Uterus (tissue), 4 donors: ENCODE data around the gene KLF13. TPM values are rescaled to one million over a fixed set of nuclear protein-coding genes. Genes with fewer than 3 reads are reported as not detected.

Source experiments
- DNase-seq, 2 donors: peaks; one replicate each; pipeline ENCODE4 v3.0.0-alpha.2; 2019 to 2020
- H3K27ac ChIP-seq, 2 donors: fragments of 200-600 bp; sonication (generic); 1 replicate in 1 of 2; 2 replicates in 1 of 2; pipeline ENCODE4 v1.5.1; 2016 to 2018
- H3K27me3 ChIP-seq, 2 donors: fragments of 200-600 bp; sonication (generic); one replicate each; pipeline ENCODE4 v1.5.1; 2018 to 2019; ENCODE audit warnings: control low read depth in 1 of 2
- H3K36me3 ChIP-seq, 2 donors: fragments of 200-600 bp; sonication (generic); one replicate each; pipeline ENCODE4 v1.5.1; 2019; ENCODE audit warnings: control low read depth in 1 of 2
- H3K4me1 ChIP-seq, 2 donors: fragments of 200-600 bp; sonication (generic); one replicate each; pipeline ENCODE4 v1.5.1; 2018 to 2019; ENCODE audit warnings: control low read depth in 1 of 2
- H3K4me3 ChIP-seq, 2 donors: fragments of 200-600 bp; sonication (generic); 1 replicate in 1 of 2; 2 replicates in 1 of 2; pipeline ENCODE4 v1.5.1; 2018 to 2019; ENCODE audit warnings: mild to moderate bottlenecking in 1 of 2
- H3K9me3 ChIP-seq, 2 donors: fragments of 200-600 bp; sonication (generic); one replicate each; pipeline ENCODE4 v1.5.1; 2019; ENCODE audit warnings: control low read depth in 1 of 2
- CTCF ChIP-seq, 4 experiments: fragments of 200-600 bp in 2 of 4; fragments of 450-650 bp in 2 of 4; sonication (generic) in 2 of 4; IDR thresholded peaks; one replicate each; pipeline ENCODE4 v1.5.1; 2016 to 2019; ENCODE audit warnings: antibody characterized with exemption in 4 of 4, mild to moderate bottlenecking in 2 of 4, moderate library complexity in 1 of 4
- POLR2A ChIP-seq, 2 donors: fragments of 450-650 bp; IDR thresholded peaks; one replicate each; pipeline ENCODE4 v1.6.1; 2016; ENCODE audit warnings: antibody characterized with exemption in 2 of 2, mild to moderate bottlenecking in 1 of 2, moderate library complexity in 1 of 2
- intact Hi-C: fragments of 100-400 bp; cut with DNase I; formaldehyde crosslinking; loops from one replicate; pipeline ENCODE4 v1.15.1; 2023; ENCODE audit warnings: low total_unique reads
- total RNA-seq, 4 donors: library from RNA; depleted of rRNA in 3 of 4; stranded (reverse); fragments of >200 nt in 3 of 4; gene quantifications; one replicate each; pipeline versions ENCODE4 v1.1.0 to v1.2.4, GENCODE V29; 2014 to 2023
- donor health status: DM: yes; HTN: yes; CAD: no.

KLF13 gene
- total RNA-seq, 4 donors from 2014 or later, result 20.2 to 58.8 (median 25.7) TPM

DNA sequence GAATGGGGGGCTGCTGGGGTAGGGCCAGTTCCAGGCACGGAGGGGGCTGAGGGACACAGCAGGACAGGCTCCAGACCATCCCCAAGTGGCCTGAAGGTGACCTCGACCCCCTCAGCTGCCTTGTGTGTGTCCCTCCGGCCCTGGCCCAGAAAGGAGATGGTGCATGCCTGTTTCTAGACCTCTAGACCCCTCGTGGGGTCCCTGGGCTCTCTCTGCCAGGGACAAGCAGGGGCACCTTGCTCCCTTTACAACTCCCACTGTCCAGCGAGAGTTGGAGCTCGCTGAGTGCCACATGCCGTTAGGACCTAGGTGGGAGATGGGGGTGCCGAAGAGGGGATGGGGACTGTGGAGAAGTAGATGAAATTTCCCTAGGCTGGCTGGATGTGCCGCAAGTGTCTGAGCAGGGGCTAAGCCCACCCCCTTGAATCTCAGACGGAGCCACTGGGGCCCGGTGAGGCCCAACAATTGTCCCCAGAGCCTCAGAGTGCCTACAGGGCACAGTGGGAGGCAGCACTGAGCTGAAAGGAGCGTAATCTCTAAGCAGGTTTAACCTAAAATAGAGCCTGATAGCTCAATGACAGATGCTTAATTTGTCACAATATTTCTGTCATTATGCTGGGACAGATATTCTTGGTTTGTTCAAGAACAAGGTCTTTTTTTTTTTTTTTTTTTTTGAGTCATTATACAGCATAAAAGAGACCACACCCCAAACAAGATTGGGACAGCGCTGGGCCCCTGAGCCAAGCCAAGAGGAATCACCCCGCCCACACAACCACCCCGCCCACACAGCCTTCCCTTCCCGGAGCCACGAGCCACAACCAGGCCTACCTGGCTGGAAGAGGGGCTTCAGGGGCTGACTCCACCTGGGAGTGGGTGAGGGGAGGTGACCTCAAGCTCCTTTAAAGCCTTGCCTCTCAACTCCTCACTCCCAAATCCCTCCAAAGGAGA lies 23.6 kb upstream of the KLF13 start:
- Histone ChIP-seq H3K9me3 (no peaks in the 10 kb centered on the region), H3K36me3 (no peaks in the 10 kb centered on the region), H3K27ac (no peak overlapping the region), H3K27me3 (no peaks in the 10 kb centered on the region), H3K4me1 (no peaks in the 10 kb centered on the region), H3K4me3 (no peak overlapping the region)
- intact Hi-C loops, result no loop called here
- DNase-seq, result no peak
- TF ChIP-seq CTCF (IDR thresholded peaks at IDR 0.05) (no peak), POLR2A (IDR thresholded peaks at IDR 0.05) (no peak)

GRCh38 chr15:31303726-31304648 lies 22.6 kb upstream of the KLF13 start:
- intact Hi-C loops, result no loop called here
- H3K9me3 ChIP-seq, result no peaks in the 10 kb centered on the region
- no peaks in the 10 kb centered on the region for H3K4me1 ChIP-seq
- TF ChIP-seq POLR2A (IDR thresholded peaks at IDR 0.05) (no peak), CTCF (IDR thresholded peaks at IDR 0.05) (no peak)
- no peak overlapping the region for H3K4me3 ChIP-seq
- H3K36me3 ChIP-seq, result no peaks in the 10 kb centered on the region
- H3K27ac ChIP-seq, result no peak overlapping the region
- no peak for DNase-seq
- H3K27me3 ChIP-seq, result no peaks in the 10 kb centered on the region

DNA sequence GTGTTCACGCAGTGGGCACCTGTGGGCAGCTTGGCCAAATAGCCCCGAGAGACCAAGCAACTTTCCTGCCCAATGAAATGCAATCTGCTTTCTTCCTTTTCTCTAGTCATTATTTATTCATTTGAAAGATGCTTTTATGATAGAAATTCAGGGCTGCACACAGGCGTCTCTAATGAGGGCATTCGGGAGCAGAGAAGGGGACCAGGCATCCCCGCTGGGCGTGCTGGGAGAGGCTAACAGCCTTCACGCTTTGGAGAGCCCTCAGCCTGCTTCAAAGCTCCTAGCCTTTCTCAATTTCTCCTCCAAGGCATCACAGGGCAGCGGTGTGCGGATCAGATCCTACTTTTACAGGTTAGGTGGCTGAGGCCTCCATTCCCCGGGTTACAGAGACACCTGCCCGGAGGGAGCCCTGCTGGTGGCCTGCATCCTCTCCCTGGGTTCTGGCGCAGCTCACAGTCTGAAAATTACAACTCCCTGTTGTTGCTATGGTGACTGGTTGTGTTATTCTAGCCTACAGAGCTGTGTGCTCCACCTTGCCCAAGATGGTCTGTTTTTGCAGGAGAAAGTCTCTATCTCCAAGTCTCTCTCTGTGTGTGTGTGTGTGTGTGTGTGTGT lies 21.8 kb upstream of the KLF13 start:
- intact Hi-C loops, result no loop called here
- Histone ChIP-seq H3K4me1 (no peaks in the 10 kb centered on the region), H3K27ac (no peak overlapping the region), H3K4me3 (no peak overlapping the region), H3K9me3 (no peaks in the 10 kb centered on the region), H3K36me3 (no peaks in the 10 kb centered on the region), H3K27me3 (no peaks in the 10 kb centered on the region)
- TF ChIP-seq POLR2A (IDR thresholded peaks at IDR 0.05), result no peak
- no peak for TF ChIP-seq CTCF (IDR thresholded peaks at IDR 0.05)
- no peak for DNase-seq

DNA sequence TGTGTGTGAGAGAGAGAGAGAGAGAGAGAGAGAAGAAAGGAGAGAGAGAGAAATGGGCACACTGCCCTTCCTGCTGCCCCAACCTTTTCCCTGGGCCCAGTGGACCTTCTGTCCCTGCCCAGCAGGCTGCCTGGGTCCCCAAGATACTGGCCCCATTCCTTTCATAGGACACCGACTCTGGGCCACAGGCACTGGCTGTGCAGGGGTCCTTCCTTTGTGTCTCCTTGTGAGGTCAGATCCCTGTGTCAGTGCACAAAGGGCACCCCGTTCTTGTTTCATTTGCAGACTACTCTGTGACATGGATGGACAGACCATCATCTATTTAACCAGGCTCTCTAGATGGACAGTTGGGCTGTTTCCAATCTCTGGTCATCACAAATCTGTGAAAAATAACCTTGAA lies 21.3 kb upstream of the KLF13 start:
- intact Hi-C loops, result no loop called here
- no peak for TF ChIP-seq CTCF (IDR thresholded peaks at IDR 0.05)
- TF ChIP-seq POLR2A (IDR thresholded peaks at IDR 0.05), result no peak
- no peaks in the 10 kb centered on the region for H3K36me3 ChIP-seq
- H3K27ac ChIP-seq, result no peak overlapping the region
- H3K4me1 ChIP-seq, result no peaks in the 10 kb centered on the region
- H3K4me3 ChIP-seq, result no peak overlapping the region
- DNase-seq, result no peak
- H3K27me3 ChIP-seq, result no peaks in the 10 kb centered on the region
- H3K9me3 ChIP-seq, result no peaks in the 10 kb centered on the region
